ENCODE data around the gene PAPPA2. TPM values are rescaled to one million over a fixed set of nuclear protein-coding genes. Genes with fewer than 3 reads are reported as not detected.
"Not testable (repeated sequence)": the region's sequence is repeated elsewhere in the genome, so short reads cannot be mapped to it uniquely, and the experiment has no call there.

PAPPA2 gene, protein sequence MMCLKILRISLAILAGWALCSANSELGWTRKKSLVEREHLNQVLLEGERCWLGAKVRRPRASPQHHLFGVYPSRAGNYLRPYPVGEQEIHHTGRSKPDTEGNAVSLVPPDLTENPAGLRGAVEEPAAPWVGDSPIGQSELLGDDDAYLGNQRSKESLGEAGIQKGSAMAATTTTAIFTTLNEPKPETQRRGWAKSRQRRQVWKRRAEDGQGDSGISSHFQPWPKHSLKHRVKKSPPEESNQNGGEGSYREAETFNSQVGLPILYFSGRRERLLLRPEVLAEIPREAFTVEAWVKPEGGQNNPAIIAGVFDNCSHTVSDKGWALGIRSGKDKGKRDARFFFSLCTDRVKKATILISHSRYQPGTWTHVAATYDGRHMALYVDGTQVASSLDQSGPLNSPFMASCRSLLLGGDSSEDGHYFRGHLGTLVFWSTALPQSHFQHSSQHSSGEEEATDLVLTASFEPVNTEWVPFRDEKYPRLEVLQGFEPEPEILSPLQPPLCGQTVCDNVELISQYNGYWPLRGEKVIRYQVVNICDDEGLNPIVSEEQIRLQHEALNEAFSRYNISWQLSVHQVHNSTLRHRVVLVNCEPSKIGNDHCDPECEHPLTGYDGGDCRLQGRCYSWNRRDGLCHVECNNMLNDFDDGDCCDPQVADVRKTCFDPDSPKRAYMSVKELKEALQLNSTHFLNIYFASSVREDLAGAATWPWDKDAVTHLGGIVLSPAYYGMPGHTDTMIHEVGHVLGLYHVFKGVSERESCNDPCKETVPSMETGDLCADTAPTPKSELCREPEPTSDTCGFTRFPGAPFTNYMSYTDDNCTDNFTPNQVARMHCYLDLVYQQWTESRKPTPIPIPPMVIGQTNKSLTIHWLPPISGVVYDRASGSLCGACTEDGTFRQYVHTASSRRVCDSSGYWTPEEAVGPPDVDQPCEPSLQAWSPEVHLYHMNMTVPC (N-terminal part only)
- total RNA-seq: under 0.01 TPM in 2 replicates

DNA sequence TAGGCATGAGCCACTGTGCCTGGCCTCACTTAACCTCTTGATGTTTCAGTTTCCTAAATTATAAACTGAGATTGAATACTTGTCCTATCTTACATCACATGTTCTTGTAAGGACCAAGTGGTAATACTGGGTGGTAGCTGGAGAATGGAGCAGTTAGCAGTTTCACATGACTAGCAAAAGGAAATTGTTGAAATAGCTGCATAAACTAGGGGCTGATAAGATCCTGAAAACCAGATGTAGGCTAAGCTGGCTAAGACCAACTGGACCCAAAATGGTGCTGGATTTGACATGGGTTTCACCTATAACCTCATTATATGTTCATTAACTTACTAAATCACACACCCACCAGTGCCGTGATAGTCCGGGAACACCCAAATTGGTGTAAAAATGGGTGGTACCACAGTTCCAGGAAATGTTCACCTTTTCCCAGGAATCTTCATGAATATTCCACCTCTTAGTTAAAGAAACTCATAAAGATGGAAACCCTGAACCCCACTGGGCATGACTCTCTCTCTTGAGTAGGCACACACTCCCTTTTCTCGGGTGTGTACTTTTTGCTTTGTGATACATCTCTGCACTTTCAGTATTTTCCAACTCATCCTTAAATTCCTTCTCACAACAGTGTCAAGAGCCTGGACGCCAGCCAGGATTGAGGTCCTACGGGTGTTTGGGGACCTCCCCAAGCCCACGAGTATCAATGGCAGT, at the start of gene PAPPA2:
PAPPA2 (plus strand) TSS at position 502 of the 705 bp plus-strand sequence. CDS start 93,148 bp downstream, outside the sequence.
- DNase-seq (ENCODE audit: low read depth in 2 of 2): no peak

DNA sequence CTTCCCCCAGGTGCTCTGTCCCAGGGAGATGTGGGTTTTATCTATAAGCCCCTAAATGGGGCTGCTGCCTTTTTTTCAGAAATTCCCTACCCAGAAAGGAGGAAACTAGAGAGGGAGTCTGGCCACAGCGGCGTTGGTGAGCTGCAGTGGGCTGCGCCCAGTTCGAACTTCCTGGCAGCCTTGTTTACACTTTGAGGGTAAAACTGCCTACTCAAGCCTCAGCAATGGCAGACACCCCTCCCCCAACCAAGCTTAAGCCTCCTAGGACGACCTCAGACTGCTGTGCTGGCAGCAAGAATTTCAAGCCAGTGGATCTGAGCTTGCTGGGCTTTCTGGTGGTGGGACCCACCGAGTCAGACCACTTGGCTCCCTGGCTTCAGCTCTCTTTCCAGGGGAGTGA, 46.2 kb upstream of the PAPPA2 start:
- no peak for DNase-seq (ENCODE audit: low read depth in 2 of 2)

- DNase-seq (ENCODE audit: low read depth in 2 of 2): not testable (repeated sequence)
These were observed 43.4 kb upstream of the PAPPA2 start for GRCh38 chr1:176419608-176420007.

GRCh38 chr1:176434234-176434633, 28.7 kb upstream of the PAPPA2 start:
- no peak for DNase-seq (ENCODE audit: low read depth in 2 of 2)

DNA sequence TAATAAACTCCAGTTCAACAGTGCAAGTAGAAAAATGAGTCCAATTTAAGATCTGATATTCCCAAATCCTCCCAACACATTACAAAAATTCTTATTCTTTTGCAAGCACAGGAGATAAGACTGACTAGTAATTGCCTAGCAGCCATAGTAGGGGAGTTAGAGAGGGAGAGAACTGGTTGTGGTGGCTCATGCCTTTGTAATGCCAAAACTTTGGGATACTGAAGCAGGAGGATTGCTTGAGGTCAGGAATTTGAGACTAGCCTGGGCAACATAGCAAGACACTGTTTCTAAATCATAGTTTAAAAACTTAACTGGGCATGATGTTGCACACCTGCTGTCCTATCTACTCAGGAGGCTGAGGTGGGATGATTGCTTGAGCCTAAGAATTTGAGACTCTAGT, 26.7 kb upstream of the PAPPA2 start:
- no peak for DNase-seq (ENCODE audit: low read depth in 2 of 2)

- DNase-seq (ENCODE audit: low read depth in 2 of 2): no peak
These were observed 22.8 kb upstream of the PAPPA2 start for GRCh38 chr1:176440176-176440575.

GRCh38 chr1:176444286-176444685, 18.7 kb upstream of the PAPPA2 start:
- DNase-seq (ENCODE audit: low read depth in 2 of 2): no peak

- no peak for DNase-seq (ENCODE audit: low read depth in 2 of 2)
These were observed 17.6 kb upstream of the PAPPA2 start for GRCh38 chr1:176445402-176445801.

DNA sequence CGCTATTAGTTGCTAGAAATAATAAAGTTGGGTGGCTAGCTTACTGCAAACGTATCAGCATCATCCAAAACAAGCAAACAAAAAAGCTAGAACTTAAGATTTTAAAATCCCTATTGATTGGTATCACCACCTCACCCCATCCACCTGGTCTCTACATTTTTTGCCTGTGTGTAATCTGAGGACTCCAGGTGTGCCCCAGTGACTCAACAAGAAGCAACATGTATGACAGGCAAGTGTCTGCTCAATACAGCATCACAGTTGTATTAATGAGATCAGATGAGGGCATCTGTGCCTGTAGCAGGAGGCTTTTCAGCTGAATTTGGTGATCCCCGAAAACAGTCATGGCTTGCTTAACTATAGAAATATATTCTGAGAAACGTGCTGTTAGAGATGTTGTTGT, 14.6 kb upstream of the PAPPA2 start:
- DNase-seq (ENCODE audit: low read depth in 2 of 2): no peak

- DNase-seq (ENCODE audit: low read depth in 2 of 2): no peak
These were observed 12.4 kb upstream of the PAPPA2 start for GRCh38 chr1:176450526-176450925.

DNA sequence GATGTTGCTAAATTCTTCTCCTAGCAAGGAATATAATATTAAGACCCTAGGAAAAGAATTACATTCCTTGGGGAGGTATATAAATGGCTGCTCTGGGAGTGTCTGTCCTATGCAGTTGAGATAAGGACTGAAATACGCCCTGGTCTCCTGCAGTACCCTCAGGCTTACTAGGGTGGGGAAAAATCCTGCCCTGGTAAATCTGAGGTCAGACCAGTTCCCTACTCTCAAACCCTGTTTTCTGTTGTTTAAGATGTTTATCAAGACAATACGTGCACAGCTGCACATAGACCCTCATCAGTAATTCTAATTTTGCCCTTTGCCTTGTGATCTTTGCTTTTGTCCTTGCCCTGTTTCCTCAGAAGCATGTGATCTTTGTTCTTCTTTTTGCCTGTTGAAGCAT, 11.2 kb upstream of the PAPPA2 start:
- DNase-seq (ENCODE audit: low read depth in 2 of 2): not testable (repeated sequence)

GRCh38 chr1:176456795-176457194, 6.2 kb upstream of the PAPPA2 start:
- DNase-seq (ENCODE audit: low read depth in 2 of 2): no peak

- no peak for DNase-seq (ENCODE audit: low read depth in 2 of 2)
These were observed 2.2 kb upstream of the PAPPA2 start for GRCh38 chr1:176460544-176461336.

- DNase-seq (ENCODE audit: low read depth in 2 of 2): no peak
These were observed 1.4 kb upstream of the PAPPA2 start for GRCh38 chr1:176461576-176461975.

- DNase-seq (ENCODE audit: low read depth in 2 of 2): no peak
These were observed 3.5 kb downstream of the PAPPA2 start for GRCh38 chr1:176466514-176466913.

DNA sequence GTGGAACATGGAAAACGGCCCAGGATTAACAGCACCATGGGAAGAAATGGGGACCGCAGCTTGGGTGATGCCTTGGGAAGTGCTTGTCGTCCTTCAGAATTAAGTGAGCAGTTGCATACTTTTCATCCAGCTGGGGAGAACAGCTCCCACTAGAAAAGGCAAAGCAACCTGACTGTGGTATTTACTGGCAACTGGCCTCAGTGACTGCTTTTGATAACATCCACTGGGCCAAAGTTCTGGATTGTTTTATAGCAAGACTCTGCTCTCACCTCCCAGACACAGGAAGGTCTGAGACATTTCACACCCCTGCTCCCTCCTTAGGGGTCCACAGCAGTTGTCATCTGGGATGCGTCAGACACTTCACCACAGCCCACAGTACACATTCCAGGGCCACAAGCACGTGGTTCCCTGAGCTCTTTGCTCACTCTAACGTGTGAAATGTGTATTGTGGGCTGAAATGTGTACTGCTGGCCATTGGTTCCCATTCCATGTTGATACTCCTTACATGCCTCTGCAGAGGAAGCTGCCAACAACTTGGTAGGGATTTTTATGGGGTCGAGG, 6.6 kb downstream of the PAPPA2 start:
- DNase-seq (ENCODE audit: low read depth in 2 of 2): no peak

- no peak for DNase-seq (ENCODE audit: low read depth in 2 of 2)
These were observed 8.6 kb downstream of the PAPPA2 start for GRCh38 chr1:176471338-176472121.

- DNase-seq (ENCODE audit: low read depth in 2 of 2): no peak
These were observed 17.0 kb downstream of the PAPPA2 start for GRCh38 chr1:176479971-176480370.

- no peak for DNase-seq (ENCODE audit: low read depth in 2 of 2)
These were observed 17.8 kb downstream of the PAPPA2 start for GRCh38 chr1:176480750-176481149.

- DNase-seq (ENCODE audit: low read depth in 2 of 2): no peak
These were observed 22.1 kb downstream of the PAPPA2 start for GRCh38 chr1:176485083-176485482.

Data from dermis microvascular lymphatic vessel endothelial cell (primary cell).